HL-60 (cell line): ENCODE results near the gene PCYT1B.

Experiments
- CTCF ChIP-seq: IDR thresholded peaks from one replicate; pipeline ENCODE4 v1.5.1; 2011; ENCODE audit warnings: low read length, control low read depth, inconsistent platforms; ENCODE audit not compliant: insufficient read depth
- GABPA ChIP-seq: IDR thresholded peaks from 2 replicates; pipeline ENCODE4 v1.6.1; 2012; ENCODE audit warnings: low read depth

DNA sequence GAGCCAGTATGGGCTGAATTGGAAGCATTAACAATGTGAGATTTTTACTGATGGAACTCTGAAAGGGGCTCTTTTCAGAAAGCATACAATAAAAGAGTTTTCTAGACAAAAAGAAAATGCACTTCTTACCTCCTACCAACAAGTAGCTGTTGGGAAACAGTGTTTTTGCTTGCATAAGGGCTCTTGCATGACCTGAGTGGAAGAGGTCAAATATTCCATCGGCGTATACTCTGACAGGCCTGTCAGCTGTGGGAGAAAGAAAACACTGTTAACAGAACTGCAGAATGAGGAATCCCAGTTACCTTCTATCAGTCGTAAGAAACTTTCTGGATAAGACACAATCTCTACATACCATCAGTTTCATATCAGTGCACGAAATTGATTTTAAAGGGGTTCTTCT lies 39.5 kb downstream of the PCYT1B start:
- TF ChIP-seq CTCF (no peak), GABPA (no peak)
